ENCODE results near the gene ZNF827.

DNA sequence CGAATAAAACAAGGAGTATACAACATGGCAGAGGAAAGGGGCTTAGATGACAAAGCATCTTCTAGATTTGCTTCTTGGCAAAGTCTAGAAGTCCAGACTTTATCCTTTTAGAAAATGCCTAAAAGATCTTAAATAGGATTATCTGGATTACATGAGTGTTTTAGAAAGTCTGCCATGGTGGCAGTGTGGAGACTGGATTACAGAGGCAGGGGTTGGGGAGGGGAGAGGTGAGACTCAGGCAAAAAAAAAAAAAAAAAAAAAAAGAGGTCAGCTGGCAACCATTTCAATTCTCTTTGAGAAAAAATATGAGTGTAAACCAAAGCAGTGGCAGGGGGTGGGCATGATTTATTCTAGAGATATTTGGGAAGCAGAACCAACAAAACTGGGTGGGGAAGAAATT, 17.4 kb downstream of the ZNF827 start:
- TF ChIP-seq POLR2A (IDR thresholded peaks at IDR 0.05) (no peak), POLR2AphosphoS5 (IDR thresholded peaks at IDR 0.05) (no peak), EP300 (IDR thresholded peaks at IDR 0.05) (no peak)
- TF ChIP-seq, protein P1, sequence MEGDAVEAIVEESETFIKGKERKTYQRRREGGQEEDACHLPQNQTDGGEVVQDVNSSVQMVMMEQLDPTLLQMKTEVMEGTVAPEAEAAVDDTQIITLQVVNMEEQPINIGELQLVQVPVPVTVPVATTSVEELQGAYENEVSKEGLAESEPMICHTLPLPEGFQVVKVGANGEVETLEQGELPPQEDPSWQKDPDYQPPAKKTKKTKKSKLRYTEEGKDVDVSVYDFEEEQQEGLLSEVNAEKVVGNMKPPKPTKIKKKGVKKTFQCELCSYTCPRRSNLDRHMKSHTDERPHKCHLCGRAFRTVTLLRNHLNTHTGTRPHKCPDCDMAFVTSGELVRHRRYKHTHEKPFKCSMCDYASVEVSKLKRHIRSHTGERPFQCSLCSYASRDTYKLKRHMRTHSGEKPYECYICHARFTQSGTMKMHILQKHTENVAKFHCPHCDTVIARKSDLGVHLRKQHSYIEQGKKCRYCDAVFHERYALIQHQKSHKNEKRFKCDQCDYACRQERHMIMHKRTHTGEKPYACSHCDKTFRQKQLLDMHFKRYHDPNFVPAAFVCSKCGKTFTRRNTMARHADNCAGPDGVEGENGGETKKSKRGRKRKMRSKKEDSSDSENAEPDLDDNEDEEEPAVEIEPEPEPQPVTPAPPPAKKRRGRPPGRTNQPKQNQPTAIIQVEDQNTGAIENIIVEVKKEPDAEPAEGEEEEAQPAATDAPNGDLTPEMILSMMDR (IDR thresholded peaks at IDR 0.05), result no peak
